ENCODE measurements around the gene PHF20.
A peak's percentile ranks its signal among the peaks of the same experiment; 100 is the strongest.
"Not testable (repeated sequence)": the region's sequence is repeated elsewhere in the genome, so short reads cannot be mapped to it uniquely, and the experiment has no call there.

The PHF20 gene

GRCh38 chr20:35885212-35885611, 113.4 kb downstream of the PHF20 start:
- no peak for DNase-seq (ENCODE audit: low spot score)

DNA sequence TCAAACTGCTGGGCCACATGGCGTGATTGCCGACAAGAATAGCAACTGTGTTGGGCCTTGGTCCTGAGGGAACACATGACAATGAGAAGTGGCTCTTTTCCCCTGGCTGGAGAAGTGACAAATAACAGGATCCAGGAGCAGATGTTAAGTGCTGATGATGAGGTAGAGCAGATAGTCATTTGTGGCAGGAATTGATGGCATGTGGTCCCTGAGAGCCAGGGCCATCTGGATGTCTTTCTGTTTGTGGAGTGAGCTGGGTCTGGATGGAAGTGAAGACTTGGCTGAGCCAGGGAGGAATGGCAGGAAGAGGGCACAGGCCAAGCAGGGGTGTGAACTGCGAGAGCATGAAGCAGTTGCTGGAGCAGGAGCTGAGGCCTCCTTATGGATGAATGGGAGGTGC, 114.7 kb downstream of the PHF20 start:
- DNase-seq (ENCODE audit: low spot score), result no peak

DNA sequence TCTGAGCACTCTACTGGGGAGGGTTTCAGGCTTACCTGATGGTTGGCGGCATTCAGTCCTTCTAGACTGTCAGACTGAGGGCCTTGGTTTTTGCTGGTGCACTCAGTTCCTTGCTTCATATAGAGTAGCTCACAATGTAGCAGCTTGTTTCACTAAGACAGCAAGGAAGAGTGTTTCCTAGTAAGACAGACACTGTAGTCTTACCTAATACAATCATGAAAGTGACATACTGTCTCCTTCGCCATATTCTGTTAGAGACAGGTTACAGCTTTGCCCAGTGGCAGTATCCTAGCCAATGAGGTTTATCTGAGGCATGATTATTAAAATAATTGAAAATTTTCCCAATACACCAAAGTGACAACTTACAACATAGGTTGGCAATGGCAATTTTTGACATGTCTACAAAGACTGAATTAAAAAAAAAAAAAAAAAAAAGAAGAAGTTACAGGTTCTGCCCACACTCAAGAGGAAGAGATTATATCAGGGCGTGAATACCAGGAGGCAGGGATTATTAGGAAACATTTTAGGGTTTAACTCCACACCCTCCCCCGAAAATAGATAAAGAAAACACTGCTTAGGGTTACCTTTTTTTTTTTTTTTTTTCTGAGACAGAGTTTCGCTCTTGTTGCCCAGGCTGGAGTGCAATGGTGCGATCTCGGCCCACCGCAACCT, 115.7 kb downstream of the PHF20 start:
- DNase-seq (ENCODE audit: low spot score), result no peak

DNA sequence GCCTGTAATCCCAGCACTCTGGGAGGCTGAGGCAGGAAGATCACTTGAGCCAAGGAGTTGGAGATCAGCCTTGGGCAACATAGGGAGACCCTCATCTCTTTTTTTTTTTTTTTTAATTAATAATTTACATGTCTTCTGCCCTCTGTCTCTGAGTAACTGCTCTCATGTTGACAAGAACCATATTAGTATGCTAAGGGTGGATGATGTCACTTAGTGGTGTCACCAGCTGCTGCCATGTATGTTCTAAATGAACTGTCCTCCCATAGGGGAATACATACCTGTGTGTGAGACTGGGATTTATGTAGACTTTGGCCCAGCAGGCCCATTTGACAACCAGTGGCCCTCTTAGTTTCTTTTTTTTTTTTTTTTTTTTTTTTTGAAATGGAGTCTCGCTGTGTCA, 116.8 kb downstream of the PHF20 start:
- DNase-seq (ENCODE audit: low spot score), result peak; percentile 46

GRCh38 chr20:35891375-35891774, 119.6 kb downstream of the PHF20 start:
- no peak for DNase-seq (ENCODE audit: low spot score)

DNA sequence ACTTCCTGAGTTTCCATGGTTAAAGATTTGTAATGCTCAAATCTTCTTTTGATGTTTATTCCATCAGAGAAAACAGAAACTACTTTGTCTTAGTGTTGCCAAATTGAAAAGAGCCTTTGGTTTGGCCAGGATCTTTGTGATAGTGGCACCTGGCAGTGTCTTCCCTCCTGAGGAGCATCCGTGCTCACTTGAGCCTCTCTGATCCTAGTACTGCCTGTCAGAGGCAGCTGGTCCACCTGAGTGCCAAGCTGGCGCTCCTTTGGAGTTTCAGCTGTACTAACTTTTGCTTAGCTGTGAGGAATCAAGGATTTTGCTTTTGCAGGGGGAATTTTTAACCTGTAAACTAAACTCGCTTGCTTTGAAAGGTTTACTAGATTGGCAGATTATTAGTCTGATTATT, 121.1 kb downstream of the PHF20 start:
- DNase-seq (ENCODE audit: low spot score), result no peak

GRCh38 chr20:35893942-35894341, 122.1 kb downstream of the PHF20 start:
- no peak for DNase-seq (ENCODE audit: low spot score)

DNA sequence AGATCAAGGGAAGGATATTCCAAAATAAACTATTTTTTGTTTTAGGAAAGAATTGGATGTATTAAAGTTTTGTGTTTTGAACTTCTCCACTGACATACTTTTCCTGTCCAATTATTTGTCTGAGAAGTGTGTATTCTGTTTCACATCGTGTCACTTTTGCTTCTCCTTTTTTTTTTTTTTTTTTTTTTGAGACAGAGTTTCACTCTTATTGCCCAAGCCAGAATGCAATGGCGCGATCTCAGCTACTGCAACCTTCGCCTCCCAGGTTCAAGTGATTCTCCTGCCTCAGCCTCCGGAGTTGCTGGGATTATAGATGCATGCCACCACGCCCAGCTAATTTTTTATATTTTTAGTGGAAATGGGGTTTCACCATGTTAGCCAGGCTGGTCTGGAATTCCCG, 123.7 kb downstream of the PHF20 start:
- not testable (repeated sequence) for DNase-seq (ENCODE audit: low spot score)

DNA sequence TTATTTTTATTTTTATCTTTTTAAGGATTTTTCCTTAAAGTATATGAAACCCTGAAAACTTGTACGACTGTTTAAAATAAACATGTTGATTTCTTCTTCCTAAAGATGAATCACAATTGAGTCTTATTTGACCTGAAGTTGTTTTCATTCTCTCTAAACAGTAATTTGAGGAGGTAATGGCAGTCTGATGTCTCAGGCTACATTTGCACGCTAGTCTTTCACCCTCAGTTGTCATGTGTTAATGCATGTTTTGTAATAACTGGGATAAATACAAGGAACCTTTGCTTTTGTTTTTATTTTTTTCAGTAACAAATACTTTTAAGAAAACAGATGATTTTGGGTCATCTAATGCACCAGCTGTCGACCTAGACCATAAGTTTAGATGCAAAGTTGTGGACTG, 127.2 kb downstream of the PHF20 start:
- no peak for DNase-seq (ENCODE audit: low spot score)

DNA sequence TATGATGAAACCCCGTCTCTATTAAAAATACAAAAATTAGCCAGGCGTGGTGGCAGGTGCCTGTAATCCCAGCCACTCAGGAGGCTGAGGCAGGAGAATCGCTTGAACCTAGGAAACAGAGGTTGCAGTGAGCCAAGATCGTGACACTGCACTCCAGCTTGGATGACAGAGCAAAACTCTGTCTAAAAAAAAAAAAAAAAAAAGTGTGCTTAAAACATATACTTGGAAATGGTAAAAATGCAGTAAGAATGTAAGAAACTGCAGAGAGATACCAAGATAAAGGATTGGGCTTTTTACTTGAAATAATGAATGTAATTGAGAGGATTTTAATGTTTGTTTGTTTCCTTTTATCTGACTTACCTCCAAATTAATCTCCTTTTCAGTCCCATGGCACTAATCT, 129.4 kb downstream of the PHF20 start:
- not testable (repeated sequence) for DNase-seq (ENCODE audit: low spot score)

DNA sequence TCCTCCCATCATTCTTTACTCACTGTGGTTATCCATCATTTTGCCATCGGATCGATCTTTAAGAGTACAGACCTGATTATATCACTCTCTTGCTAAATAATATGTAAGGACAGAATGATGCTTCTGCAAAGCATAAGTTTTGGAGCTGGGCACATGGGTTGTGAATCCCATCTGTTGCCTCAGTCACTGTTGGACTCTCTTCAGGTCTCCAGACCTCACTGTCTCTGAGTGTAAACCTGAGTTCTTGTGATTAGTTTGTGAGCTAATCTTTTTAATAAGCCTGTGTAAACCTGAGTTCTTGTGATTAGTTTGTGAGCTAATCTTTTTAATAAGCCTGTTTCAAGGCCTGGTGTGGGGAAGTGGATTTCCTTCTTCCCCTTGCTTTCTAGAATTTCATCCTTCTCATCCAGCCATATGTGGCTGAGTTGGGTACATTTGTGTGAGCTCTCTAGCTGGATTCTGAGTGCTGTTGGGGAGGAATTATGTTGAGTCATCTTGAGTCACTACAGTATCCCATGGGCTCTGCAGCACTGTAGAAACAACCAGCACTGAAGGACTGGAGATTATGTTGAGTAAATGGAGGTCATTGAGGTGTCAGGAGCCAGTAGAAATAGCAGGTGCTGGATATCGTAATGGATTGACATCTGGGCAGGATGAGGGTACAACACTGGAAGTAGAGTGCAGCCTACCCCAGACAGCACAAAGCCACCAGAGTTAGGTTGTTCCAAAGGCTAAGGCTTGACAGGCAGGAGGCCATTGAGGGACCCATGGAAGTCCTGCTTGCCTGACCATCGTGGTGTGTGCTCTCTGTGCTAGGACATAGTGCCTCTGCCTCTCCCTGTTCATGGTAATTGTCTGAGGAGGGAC, 130.1 kb downstream of the PHF20 start:
- peak; percentile 81 for DNase-seq (ENCODE audit: low spot score)

DNA sequence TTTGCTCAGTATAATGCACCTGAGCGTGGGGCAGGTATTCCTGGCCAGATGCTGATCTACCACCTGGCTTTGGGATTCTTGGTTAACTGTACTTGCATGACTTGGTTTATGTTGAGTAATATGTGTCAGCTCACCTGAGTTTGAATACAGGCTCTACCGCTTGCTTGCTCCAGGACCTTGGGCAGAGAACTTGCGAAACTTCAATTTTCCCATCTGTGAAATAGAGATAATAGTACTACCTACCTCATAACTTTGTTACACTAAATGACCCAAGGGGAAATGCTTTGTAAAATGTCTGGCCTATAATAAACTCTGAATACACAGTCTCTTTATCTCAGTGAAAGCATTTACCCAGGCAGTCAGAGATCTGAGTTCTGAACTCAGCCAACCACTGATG, 130.7 kb downstream of the PHF20 start:
- no peak for DNase-seq (ENCODE audit: low spot score)

DNA sequence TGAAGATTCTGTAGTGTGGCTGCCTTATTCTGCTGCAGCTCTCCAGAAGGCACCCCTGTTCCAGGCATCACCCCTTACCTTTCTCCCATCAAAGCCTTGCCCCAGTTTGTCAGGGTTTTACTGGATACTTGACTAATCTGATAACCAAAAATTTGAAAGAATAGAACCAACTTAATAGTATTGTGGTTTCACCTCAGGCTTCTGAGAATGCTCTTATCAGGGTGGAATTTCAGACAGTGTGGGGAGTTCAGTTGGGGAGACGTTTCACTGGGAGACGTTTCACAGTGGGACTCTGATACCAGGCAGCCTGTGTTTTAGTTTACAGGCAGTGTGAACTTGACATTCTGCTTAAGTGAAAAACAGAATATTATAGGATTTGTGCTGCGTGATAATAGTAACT, 132.0 kb downstream of the PHF20 start:
- no peak for DNase-seq (ENCODE audit: low spot score)

- no peak for DNase-seq (ENCODE audit: low spot score)
Measured at GRCh38 chr20:35904982-35905663, 133.3 kb downstream of the PHF20 start.

DNA sequence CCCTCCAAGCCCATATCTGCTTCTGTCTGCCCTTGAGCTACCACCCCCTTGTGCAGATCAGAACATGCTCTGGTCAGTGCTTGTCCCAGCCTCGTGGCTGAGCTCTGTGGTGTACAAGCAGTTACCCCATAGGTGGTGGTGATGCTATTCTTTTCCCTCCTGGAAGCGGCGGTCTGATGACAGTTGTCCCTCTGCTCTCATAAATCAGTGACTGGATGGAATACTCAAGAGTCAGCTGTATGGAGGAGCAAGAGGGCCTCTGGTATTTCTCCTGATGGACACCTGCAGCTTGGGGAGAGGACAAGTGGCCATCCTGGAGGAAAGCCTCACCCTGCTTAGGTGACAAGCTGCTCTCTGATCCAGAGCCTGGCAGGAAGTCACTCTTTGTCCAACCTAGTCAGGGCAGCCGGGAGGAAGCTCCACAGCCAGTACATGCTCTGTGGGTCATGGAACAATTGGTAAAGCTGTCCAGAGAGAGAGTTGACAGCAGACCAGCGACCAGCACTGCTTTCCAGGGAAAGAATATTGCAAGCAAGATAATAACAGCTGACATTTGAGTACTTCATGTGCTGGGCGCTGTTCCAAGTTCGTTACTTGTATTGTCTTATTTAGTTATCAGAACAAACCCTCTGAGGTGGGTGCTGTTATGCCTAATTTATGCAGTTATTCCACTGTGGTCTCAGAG, 135.3 kb downstream of the PHF20 start:
- no peak for DNase-seq (ENCODE audit: low spot score)

- DNase-seq (ENCODE audit: low spot score), result no peak
Measured at GRCh38 chr20:35908007-35908406, 136.2 kb downstream of the PHF20 start.

DNA sequence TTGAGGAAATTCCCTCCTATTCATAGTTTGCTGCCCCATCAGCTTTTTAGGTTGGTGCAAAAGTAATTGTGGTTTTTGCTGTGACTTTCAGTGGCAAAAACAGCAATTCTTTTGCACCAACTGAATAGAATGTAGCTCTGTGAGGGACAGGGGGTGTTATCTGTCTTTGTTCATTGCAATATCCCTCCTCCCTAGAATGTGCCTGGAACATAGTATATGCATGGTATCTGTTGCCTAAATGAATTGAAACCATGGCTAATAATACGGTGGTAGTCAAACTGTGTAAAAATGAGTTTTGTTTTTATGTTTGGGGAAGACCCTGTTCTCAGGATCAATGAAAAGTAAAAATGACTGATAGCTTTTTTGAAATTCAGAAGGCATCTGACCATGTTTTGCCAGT, 137.4 kb downstream of the PHF20 start:
- no peak for DNase-seq (ENCODE audit: low spot score)

- DNase-seq (ENCODE audit: low spot score), result no peak
Measured at GRCh38 chr20:35909796-35910195, 138.0 kb downstream of the PHF20 start.

DNA sequence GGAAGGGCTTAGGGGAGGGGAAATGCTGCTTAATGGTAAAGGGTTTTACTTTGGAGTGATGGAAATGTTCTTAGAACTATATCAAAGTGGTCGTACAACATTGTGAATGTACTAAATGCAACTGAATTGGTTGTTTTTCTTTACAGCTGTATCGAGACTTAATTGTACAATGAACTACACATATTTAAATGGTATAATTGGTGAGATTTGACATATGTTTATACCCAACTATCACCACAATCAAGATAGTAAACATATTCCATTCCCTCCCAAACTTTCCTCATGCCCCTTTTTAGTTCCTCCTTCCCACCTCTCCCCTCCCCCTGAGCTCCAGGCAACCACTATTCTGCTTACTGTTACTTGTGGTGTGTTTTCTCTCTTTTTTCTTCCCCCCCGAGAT, 138.4 kb downstream of the PHF20 start:
- no peak for DNase-seq (ENCODE audit: low spot score)

DNA sequence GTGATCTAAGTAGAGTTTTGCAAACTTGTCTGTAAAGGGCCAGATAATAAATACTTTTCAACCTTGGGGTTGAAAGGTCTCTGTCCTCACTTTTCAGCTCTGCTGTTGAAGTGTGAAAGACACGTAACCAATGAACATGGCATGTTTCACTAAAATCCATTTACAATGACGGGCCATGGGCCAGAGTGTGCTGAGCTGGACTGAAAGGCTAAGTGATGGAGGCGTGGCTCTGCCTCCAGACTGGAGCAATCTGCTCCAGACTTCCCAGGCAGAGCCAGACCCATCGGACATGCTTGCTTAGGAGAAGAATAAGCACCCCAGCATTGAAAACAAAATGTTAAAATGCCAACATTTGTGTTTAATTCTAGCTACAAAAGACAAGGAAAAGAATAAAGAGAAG, 141.1 kb downstream of the PHF20 start:
- DNase-seq (ENCODE audit: low spot score), result no peak

GRCh38 chr20:35917077-35917476, 145.3 kb downstream of the PHF20 start:
- DNase-seq (ENCODE audit: low spot score), result no peak

- DNase-seq (ENCODE audit: low spot score), result no peak
Measured at GRCh38 chr20:35918021-35918420, 146.2 kb downstream of the PHF20 start.
